Mammary epithelial cell (primary cell): ENCODE data around the gene PHTF2.

ENCODE experiments used
- EZH2 ChIP-seq: IDR thresholded peaks from 2 replicates; pipeline ENCODE4 v1.6.1; 2012; ENCODE audit warnings: low read length, inconsistent platforms, borderline replicate concordance
- TF ChIP-seq, protein P1 (sequence below), 2 donors: IDR thresholded peaks in 1 of 2; conservative IDR thresholded peaks in 1 of 2; 2 replicates each; pipeline ENCODE4 v1.5.1; 2011 to 2012; ENCODE audit warnings: inconsistent platforms in 2 of 2, low read length in 2 of 2, mild to moderate bottlenecking in 2 of 2, control low read depth in 1 of 2, low read depth in 1 of 2; ENCODE audit not compliant: insufficient read depth in 1 of 2; ENCODE audit errors: extremely low read depth in 1 of 2

DNA sequence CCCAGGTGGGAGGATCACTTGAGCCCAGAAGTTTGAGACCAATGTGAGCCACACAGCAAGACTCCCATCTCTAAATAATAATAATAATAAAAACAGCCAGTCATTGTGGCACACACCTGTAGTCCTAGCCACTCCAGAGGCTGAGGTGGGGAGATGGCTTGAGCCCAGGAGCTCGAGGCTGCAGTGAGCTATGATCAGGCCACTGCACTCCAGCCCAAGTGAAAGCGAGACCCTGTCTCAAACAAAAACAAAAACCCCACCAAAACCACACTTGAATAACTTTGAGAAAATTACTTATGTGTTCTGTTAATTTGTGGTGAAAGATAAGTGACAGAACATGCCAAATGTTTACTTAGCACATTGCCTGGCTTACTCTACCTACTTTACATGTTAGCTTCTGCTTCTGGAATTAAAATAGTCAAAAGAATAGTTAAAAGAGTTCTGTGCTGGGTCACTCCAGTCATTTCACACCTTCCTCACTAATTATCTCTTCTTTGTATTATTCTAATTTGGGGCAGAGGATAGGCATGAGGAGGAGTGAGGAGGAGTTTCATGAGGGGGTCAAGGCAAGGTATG lies 10.2 kb upstream of the PHTF2 start:
- TF ChIP-seq, protein P1, sequence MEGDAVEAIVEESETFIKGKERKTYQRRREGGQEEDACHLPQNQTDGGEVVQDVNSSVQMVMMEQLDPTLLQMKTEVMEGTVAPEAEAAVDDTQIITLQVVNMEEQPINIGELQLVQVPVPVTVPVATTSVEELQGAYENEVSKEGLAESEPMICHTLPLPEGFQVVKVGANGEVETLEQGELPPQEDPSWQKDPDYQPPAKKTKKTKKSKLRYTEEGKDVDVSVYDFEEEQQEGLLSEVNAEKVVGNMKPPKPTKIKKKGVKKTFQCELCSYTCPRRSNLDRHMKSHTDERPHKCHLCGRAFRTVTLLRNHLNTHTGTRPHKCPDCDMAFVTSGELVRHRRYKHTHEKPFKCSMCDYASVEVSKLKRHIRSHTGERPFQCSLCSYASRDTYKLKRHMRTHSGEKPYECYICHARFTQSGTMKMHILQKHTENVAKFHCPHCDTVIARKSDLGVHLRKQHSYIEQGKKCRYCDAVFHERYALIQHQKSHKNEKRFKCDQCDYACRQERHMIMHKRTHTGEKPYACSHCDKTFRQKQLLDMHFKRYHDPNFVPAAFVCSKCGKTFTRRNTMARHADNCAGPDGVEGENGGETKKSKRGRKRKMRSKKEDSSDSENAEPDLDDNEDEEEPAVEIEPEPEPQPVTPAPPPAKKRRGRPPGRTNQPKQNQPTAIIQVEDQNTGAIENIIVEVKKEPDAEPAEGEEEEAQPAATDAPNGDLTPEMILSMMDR (conservative IDR thresholded peaks at IDR 0.05 in 1 of 2, IDR thresholded peaks at IDR 0.05 in 1 of 2; ENCODE audit: extremely low read depth in 1 of 2, insufficient read depth in 1 of 2, low read depth in 1 of 2, low read length in 2 of 2) = no peak
- no peak for TF ChIP-seq EZH2
